GM21717 (cell line): ENCODE measurements around the gene LYZL6.
"Not testable (repeated sequence)": the region's sequence is repeated elsewhere in the genome, so short reads cannot be mapped to it uniquely, and the experiment has no call there.

Experiments used
- ATAC-seq: cut with Tn5 transposase; IDR thresholded peaks from one replicate; pipeline ENCODE4 v1.9.1; 2021; ENCODE audit warnings: mild to moderate bottlenecking, moderate library complexity; ENCODE audit not compliant: unreplicated experiment

LYZL6 gene

DNA sequence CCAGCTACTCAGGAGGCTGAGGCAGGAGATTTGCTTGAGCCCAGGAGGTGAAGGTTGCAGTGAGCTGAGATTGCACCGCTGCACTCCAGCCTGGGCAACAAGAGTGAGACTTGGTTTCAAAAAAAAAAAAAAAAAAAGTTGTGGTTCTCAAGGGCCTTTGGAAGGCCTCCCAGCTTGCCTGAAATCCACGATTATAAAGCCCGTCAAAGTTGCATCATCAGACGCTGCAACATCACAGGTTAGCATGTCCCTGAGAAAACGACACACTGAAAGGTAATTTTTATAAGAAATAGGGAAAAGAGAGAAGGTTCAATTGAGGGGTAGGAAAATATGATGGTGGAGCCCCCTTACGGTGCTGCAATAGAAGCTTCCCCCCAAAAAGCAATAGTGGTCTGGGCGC, 4.6 kb upstream of the LYZL6 start:
- ATAC-seq, result no peak

- ATAC-seq, result no peak
Measured at GRCh38 chr17:35947156-35947585, 3.7 kb upstream of the LYZL6 start.

DNA sequence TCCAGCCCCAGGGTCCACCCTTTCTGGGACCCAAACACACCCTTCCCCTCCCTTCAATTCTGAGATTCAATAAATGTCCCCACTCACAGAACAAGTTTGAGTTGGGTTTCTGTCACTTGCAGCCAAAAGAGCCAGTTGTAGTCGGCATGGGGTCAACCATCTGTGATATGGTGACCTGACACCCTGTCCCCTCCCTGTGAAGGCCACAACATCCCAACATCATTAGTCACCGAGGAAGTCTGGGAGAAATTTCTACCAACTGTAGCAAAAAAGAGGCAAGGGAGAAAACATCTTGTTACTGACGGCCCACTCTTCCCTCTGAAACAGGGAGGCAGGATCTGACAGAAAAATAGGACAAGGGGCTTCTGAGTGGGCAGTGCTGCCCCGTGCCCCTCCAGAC, 638 bp upstream of the LYZL6 start:
- no peak for ATAC-seq

GRCh38 chr17:35942588-35943186, 826 bp downstream of the LYZL6 start:
- ATAC-seq, result no peak

DNA sequence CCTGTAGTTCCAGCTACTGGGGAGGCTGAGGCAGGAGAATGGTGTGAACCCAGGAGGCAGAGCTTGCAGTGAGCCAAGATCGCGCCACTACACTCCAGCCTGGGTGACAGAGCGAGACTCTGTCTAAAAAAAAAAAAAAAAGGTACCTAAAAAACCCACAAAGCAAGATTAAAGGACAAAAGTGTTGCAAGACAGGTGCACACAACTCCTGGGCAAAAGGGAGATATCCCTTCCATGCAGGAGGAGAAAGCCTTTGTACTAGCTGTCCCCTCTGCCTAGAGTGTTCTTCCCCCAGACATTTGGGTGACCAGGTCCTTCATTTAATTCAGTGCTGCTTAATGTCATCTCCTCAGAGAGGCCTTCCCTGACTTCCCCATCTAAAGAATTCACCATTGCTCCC, 5.0 kb downstream of the LYZL6 start:
- not testable (repeated sequence) for ATAC-seq

DNA sequence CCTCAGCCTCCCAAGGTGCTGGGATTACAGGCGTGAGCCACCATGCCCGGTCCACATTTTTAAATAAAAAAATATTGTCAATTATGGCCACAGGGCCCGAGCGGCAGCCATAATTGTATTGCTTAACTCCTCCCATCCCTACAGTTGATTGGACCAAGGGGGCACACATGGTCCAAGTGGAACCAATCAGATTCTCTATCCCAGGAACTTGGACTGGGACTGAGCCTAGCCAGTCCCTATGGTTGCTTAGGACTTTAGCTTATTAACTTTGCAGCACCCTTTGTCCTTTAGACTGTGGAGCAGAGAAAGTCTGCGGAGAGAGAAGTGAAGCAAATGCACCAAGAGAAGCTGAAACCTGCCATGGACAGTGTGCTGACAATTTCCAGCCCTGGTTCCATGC, 7.5 kb downstream of the LYZL6 start:
- no peak for ATAC-seq

DNA sequence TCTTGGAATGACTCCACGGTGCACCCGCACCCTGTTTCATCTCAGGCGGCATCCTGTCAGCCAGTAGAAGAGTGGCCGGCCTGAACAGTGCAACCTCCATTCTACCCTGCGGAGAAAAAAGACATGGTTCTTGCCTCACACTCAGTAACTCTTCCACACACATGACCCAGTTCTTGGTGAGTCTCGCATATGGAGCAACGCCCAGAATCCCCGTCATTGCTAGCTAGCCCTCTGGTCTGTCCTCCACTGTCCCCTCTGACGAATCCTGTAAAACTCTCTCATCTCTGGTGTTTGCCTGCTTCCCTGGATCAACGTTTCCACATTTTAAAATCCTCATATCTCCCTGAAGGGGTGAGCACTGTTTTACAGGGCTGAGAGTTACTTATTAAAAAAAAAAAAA, 8.8 kb downstream of the LYZL6 start:
- ATAC-seq, result no peak

- no peak for ATAC-seq
Measured at GRCh38 chr17:35932586-35932985, 10.9 kb downstream of the LYZL6 start.

GRCh38 chr17:35931794-35932425, 11.6 kb downstream of the LYZL6 start:
- ATAC-seq, result no peak

- peak; percentile 44 for ATAC-seq
Measured at GRCh38 chr17:35930211-35931065, 13.1 kb downstream of the LYZL6 start, which contains the start of gene RDM1. TSS of gene RDM1 (minus strand) at chr17:35930773. CDS start at chr17:35930727, 46 bp downstream.

- no peak for ATAC-seq
Measured at GRCh38 chr17:35927714-35928113, 15.8 kb downstream of the LYZL6 start.

GRCh38 chr17:35923609-35924114, 19.9 kb downstream of the LYZL6 start:
- ATAC-seq, result no peak

DNA sequence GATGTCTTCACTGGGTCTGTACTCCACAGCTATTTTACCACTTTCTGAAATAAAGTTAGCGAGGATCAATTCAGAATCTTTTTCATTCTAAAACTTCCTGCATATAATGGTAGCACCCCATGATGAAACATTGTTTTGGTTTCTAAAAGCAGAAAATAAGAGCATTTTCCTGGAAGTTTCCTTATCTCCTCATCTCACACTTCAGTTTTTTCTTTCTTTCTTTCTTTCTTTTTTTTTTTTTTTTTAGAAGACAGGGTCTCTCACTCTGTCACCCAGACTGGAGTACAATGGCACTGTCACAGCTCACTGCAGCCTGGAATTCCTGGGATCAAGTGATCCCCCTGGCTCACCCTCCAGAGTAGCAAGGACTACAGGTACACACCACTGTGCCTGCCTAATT, 23.3 kb downstream of the LYZL6 start:
- ATAC-seq, result no peak

DNA sequence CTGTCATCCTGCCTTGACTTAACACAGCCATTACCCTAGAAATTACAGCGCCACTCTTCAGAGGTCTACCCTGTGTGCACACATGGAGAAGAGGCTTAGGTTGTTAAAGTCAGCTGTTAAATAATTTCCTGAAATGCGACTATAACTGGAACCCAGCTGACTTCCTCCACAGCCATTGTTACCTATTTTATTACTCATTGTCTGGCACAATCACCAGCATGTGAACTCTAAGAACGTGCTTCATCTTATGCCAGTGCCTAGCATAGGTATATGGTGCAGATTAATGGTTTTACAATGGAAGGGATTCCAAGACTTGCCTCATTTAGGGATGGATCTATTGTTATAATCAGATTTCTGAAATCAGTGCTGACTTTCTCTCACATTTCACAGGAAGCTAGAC, 24.8 kb downstream of the LYZL6 start:
- ATAC-seq, result no peak

GRCh38 chr17:35917519-35918213, 25.8 kb downstream of the LYZL6 start:
- ATAC-seq, result no peak

DNA sequence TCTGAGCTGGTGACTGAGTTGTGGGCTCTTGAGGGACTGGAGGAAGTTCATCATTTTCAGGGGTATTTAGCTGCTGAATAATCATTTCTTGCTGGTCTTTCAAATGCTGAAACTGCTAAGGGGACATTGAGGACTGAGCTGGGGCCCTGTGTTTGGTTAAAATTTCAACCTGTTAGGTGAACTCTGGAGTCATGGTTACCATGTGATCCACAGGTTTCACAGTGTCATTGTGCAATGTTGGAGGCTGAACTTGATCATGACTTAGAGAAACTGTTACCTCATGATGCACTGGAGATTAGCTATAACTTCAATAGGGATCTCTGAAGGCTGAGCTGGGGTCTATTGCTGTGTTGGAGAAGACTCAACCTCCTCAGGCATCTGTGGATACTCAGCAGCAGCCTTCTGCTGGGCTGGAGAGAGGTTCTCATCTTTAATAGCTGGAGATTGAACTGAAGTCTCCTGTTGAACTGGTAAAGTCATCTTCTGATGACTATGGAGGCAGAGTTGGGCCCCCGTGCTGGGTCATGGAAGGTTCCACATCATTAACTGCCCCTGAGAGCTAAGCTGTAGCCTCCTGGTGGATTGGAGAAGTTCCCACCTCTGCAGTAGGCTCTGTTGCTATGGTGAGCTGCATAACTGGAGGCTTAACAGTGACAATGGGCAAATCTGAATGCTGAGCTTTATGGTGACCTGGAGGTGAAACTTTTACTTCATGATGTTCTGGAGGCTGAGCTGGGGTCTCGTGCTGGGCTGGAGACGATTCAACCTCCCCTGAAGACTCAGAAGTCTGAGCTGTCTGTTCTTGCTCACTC, 28.2 kb downstream of the LYZL6 start:
- ATAC-seq, result no peak

GRCh38 chr17:35914354-35914753, 29.2 kb downstream of the LYZL6 start:
- no peak for ATAC-seq

DNA sequence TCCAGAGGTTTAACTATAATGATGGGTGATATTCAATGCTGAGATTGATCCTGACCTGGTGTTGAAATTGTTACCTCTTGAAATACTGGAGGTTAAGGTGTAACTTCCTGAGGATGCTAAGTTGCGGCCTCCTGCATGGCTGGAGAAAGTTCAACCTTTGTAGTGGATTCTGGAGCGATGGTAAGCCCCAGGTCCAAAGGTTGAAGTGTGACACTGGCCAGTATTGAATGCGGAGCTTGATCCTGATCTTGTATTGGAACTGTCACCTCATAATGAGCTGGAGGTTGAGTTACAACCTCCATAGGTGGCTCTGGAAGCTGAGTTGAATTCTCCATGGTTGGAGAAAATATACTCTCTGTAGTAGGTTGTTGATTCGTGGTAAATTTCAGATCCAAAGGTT, 29.9 kb downstream of the LYZL6 start:
- ATAC-seq, result no peak

DNA sequence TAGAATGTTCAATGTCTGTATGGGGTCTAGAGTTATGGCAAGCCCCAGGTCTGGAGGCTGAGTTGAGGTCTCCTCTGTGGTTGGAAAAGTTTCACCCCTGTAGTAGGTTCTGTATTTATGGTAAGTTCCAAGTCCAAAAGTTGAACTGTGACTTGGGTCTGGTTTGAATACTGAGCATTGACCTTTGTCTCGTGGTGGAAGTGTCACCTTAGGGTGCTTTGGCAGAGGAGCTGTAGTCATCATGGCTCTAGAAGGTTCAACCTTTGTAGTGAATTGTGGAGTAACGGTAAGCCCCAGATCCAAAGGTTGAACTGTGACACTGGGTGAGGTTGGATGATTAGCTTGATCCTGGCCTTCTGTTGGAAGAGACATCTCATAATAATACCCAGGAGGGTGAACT, 30.6 kb downstream of the LYZL6 start:
- no peak for ATAC-seq

GRCh38 chr17:35912339-35912912, 31.1 kb downstream of the LYZL6 start:
- ATAC-seq, result no peak
